NCI-H187 treated with DMSO at 0.1 percent for 48 hours (cell line): Measurements from ENCODE around the gene ASB11.
"Not testable (repeated sequence)": the region's sequence is repeated elsewhere in the genome, so short reads cannot be mapped to it uniquely, and the experiment has no call there.

Experiments
- DNase-seq: peaks from one replicate; lab custom pipeline; 2025; lab: John Stamatoyannopoulos, UW

Gene ASB11

DNA sequence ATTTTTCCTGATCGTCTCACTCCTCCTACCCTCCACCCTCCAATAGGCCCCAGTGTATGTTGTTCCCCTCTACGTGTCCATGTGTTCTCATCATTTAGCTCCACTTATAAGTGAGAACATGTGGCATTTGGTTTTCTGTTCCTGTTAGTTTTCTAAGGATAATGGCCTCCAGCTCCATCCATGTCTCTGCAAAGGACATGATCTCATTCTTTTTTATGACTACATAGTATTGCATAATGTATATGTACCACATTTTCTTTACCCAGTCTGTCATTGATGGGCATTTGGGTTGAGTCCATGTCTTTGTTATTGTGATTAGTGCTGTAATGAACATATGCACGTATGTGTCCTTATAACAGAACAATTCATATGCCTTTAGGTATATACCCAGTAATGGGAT lies 9.5 kb downstream of the ASB11 start:
- DNase-seq, result not testable (repeated sequence)

GRCh38 chrX:15301924-15302323 lies 13.5 kb downstream of the ASB11 start:
- DNase-seq, result no peak

DNA sequence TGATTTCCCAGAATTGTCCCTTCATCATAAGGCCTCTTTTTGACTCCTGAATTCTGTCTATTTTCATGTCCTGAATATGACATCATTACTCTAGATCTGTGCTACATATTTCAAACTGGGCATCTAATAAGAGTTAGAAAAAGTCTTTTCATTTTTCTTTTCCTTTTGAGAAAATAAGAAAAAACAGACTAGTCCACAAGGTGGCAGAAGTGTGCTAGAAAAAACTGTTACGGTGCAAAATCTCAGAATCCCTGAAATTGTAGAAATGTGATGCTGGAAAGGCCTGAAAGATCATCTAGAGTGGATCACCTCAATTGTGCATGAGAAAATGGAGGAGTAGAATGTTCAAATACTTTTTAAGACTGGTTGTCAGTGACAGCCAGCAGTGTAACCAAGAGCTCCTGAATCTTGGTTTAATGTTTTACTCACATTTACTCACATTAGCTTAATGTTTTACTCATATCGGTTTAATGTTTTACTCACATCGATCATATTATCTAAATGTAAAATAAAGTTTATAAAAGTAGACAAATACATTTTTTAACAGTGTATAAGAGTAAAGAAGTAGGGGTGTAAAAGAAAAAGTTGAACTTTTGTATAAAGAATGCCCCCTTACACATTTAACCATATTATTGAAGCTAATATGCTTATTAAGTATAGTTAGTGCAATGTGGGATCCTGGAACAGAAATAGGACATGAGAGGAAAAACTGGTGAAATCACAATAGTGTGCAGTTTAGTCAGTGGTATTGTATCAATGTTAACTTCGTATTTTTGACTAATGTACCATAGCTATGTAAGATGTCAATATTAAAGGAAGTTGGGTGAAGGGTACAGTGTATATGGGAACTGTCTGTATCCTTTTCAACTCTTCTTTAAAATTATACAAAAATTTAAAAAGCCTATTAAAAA lies 15.2 kb downstream of the ASB11 start:
- no peak for DNase-seq

DNA sequence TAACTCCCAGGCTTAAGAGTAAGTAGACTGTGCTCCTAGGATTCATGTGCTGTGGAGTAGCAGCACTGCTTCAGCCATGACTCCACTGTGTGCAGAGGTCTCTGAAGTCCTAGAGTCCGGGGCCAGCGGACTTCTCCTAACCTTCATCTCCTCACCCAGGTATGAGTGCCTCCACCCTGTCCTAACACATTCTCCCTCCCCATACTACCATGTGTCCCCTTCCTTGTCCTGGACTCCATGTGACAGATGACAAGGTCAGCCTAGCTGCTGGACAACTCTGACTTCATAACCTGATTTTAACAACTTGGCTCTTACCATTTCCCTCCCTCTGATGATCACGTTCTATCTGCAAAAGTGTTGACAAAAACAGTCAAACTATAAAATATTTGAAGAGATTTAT lies 16.7 kb downstream of the ASB11 start:
- no peak for DNase-seq

DNA sequence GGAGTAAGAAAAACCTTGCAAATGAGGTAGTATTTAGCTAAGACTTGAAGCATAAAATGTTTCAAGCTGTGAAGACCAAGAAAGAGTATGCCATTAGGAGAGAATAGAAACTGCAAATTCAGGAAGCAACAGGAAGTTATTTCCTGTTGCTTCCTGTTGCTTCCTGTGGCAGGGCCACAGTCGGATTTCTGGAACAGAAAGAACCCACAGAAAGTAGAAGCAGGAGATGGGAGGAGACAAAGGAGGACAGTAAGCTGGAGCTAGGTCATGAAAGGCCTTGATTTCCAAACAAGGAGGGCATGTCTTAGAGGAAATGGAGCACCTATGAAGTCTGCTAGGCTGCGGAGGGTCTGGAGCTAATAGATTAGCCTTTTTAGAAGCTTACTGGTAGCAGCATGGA lies 17.2 kb downstream of the ASB11 start:
- no peak for DNase-seq

DNA sequence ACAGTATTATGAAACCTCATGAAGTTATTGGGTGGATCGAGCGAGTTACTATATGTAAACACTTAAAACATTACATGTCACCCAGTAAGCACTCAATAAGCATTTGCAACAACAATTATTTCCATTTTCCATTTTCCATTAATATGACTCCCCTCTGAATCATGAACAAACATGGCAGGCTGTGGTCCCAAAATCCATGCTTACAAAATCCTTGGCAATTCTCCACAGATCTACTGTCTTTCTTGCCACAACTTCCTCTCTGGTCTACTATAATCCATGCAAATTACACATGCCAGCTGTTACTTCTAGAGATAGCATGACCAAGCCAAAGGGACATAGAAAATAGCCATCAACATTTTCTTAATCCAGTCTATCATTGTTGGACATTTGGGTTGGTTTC lies 22.0 kb downstream of the ASB11 start:
- no peak for DNase-seq

DNA sequence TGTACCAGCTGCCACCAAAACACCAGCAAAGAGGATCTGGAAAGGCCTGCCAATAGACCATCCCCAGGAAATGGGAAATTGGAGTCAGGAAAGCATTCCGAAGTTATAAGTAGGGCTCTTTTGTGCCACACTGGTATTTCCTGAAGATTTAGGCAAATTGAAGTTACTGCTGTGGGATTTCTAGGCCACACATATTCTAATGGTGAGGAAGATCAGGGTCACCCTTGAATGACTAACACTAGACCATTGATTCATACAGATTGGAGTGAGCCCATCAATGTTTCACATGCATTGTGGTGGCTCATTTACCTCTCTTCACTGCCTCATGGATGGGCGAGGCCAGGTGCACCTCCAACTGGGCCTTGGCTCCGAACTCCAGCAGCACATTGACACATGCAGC lies 22.6 kb downstream of the ASB11 start:
- DNase-seq, result no peak

- DNase-seq, result no peak
Observed at GRCh38 chrX:15277604-15278003, 37.8 kb downstream of the ASB11 start.

GRCh38 chrX:15274946-15275345 lies 40.5 kb downstream of the ASB11 start:
- DNase-seq, result no peak

DNA sequence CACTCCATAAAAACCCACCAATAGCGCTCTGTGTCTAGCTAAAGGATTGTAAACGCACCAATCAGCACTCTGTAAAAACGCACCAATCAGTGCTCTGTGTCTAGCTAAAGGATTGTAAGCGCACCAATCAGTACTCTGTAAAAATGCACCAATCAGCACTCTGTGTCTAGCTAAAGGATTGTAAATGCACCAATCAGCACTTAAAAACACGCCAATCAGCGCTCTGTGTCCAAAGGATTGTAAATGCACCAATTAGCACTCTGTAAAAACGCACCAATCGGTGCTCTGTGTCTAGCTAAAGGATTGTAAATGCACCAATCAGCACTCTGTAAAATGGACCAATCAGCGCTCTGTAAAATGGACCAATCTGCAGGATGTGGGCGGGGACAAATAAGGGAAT lies 42.2 kb downstream of the ASB11 start:
- not testable (repeated sequence) for DNase-seq

DNA sequence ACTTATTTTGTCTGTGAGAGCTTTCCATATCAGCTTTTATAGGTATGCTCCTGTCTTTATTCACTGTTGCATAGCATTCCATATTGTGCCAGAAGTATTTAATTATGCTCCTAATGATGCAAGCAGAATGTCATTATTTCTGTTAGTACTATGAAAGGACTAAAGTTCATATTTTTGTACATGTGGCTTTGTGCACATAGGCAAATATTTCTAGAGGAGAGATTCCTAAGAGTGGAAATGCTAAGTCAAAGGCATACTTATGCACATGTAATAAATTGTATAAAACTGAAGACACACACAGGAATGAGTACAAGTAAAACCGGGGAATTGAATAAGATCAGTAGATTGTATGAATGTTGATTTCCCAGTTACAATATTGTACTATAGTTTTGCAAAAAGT lies 43.7 kb downstream of the ASB11 start:
- no peak for DNase-seq

DNA sequence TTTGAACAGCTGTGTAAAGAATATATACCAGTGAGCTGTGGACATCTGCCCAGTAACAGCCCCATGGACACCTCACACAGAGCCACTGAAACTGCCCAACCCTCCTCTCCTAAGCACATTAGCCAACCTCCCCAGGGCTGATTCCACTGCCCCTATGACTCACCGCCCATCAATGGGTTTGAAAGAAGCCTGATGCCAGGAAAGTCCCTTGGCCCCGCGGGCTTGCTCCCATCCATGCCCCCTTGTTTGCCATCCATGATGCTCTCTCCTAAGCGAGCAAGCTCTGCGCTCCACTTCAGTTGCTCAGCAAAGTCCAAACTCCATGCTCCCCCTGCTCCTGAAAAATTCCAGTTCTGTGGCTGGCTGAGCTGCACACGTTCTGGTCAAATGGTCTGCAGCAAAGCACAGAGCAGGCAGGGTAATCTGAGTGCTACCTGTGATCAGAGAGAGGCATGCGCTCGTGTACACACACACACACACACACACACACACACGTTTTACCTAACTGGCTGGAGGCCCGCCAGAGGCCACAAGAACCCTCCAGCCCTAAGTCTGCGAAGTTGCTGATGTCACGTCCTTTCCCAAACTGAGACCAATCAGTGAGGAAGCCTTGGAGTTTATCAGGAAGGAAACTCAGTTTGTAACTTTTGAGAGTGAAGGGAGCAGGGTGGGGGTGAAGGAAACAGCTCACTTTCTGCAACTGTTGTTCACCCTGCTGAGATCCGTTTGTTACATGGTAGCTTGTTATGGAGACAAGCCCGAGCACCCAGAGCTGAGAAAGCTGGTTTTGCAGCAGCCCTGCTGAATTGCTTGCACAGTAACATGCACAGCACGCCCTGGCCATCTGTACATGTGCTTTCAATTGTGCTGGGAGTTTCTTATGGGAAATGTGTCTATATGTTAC lies 45.6 kb downstream of the ASB11 start, which contains the start of gene ASB9:
TSS of gene ASB9 (minus strand) at position 466 of the 904 bp plus-strand sequence. CDS start at position 257, 209 bp downstream.
- DNase-seq, result no peak

GRCh38 chrX:15269120-15269519 lies 46.3 kb downstream of the ASB11 start:
- no peak for DNase-seq

DNA sequence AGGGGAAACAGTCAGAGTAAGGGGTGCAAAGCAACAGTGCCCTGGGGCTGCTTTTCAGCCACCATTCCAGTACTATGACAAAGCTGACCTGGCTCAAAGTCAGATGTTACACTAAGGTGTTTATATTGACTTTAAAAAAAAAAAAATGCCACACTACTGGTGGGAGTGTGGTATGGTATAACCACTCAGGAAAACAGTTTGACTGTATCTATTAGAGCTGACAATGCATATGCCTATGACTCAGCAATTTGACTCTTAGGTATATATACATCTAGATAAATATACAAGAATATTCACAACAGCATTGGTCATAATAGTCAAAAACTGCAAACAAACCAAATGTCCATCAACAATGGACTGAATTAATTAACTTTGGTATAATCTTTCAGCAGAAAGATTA lies 60.6 kb downstream of the ASB11 start:
- DNase-seq, result no peak

- no peak for DNase-seq
Observed at GRCh38 chrX:15245896-15246295, 69.5 kb downstream of the ASB11 start.

DNA sequence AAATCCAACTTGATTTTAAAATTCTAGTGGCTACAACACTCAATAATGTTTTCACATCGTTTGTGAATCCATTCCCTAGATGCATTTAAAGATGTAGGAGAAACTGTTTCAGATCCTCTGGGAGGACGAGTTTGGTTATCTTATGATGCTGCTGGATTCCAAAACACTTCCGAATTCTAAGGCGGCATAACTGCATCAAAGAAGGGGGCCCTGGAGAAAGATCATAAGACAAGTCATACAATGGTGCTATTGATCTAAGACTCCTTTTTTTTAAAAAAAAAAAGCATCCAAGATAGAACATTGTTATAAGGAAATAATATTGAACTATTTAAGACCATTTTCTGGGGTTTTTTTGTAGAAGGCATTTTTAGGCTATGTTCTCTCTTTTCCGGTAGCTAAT lies 71.0 kb downstream of the ASB11 start:
- no peak for DNase-seq

DNA sequence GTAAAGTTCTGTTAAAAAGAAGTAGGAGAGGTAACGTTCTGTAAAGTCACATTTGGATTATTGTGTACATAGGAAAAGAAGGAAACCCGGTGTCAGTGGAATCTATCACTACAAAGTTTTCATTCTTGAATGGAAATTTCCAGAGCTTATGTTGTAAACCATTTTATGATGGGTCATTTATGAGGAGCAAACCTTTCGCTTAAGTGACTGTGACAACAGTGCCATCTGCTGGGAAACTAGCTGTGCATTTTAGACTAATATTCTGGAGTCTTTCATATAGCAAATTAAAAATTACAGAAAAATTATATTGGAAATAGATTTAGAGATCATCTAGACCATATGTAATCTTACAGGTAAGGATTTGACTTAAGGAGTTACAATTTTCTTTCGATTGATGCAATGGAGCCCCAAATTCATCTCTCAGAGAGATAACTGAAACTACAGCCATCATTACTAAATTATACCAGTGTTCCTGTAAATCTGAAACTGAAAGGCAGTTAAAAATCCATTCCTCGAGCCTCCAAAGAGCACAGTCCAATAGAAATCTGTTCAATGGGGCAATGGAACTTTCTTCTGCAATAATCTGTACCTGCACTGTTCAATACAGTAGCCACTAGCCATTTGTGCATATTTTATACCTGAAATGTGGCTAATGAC lies 72.4 kb downstream of the ASB11 start:
- no peak for DNase-seq

- DNase-seq, result no peak
Observed at GRCh38 chrX:15241301-15241700, 74.1 kb downstream of the ASB11 start.

DNA sequence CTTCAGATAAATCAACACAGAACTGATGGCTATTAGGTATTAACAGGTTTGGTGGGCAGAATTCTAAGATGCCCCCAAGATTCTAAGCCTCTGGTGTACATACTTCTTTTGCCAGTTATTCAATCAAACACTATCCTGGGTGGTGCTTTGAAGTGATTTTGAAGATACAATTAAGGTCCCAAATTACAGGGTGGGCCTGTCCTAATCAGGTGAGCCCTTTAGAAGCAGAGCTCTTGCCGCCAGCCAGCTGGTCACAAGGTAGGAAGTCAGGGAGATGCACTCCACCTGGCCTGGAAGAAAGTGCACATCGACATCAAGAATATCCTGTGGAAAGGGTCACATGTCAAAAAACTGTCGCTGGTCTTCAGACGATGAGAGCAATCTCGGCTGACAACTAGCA lies 75.0 kb downstream of the ASB11 start:
- no peak for DNase-seq

GRCh38 chrX:15236146-15236545 lies 79.3 kb downstream of the ASB11 start:
- no peak for DNase-seq

- DNase-seq, result no peak
Observed at GRCh38 chrX:15235001-15235400, 80.4 kb downstream of the ASB11 start.

- DNase-seq, result no peak
Observed at GRCh38 chrX:15233416-15234015, 81.9 kb downstream of the ASB11 start.
